Measurements from ENCODE around the gene NPIPB13. TPM values are rescaled to one million over a fixed set of nuclear protein-coding genes. Genes with fewer than 3 reads are reported as not detected.

The NPIPB13 gene
- total RNA-seq, 1 donor from 2014 or later = 27.6 TPM

Other genes with a start within 250 kb of the NPIPB13 start
- 6.4 TPM for gene DOC2A, start 237.5 kb downstream of the NPIPB13 start, total RNA-seq
- gene C16orf92, start 225.3 kb downstream of the NPIPB13 start, total RNA-seq = not detected
- not detected for gene TLCD3B, start 217.2 kb downstream of the NPIPB13 start, total RNA-seq
- 733 TPM for gene ALDOA, start 182.7 kb downstream of the NPIPB13 start, total RNA-seq
- 68.9 TPM for gene PPP4C, start 172.5 kb downstream of the NPIPB13 start, total RNA-seq
- 1.6 TPM for gene TBX6, start 156.6 kb downstream of the NPIPB13 start, total RNA-seq
- gene YPEL3, start 152.3 kb downstream of the NPIPB13 start, total RNA-seq = 113 TPM
- 14.4 TPM for gene GDPD3, start 134.9 kb downstream of the NPIPB13 start, total RNA-seq
- gene MAPK3, start 125.3 kb downstream of the NPIPB13 start, total RNA-seq = 84.6 TPM
- gene CORO1A, start 64.9 kb downstream of the NPIPB13 start, total RNA-seq = 76.3 TPM
- gene BOLA2B, start 54.8 kb downstream of the NPIPB13 start, total RNA-seq = 51.7 TPM
- gene SLX1A, start 54.6 kb downstream of the NPIPB13 start, total RNA-seq = 28.6 TPM
- gene SULT1A3, start 49.2 kb downstream of the NPIPB13 start, total RNA-seq = 23.1 TPM
- gene CD2BP2, start 106.8 kb upstream of the NPIPB13 start, total RNA-seq = 52.3 TPM
- 36.9 TPM for gene TBC1D10B, start 122.0 kb upstream of the NPIPB13 start, total RNA-seq
- not detected for gene MYL11, start 126.3 kb upstream of the NPIPB13 start, total RNA-seq
- gene SEPTIN1, start 134.1 kb upstream of the NPIPB13 start, total RNA-seq = 6.0 TPM
- gene ZNF48, start 146.9 kb upstream of the NPIPB13 start, total RNA-seq = 6.2 TPM
- gene ZNF771, start 159.1 kb upstream of the NPIPB13 start, total RNA-seq = 3.8 TPM
- 19.1 TPM for gene DCTPP1, start 181.6 kb upstream of the NPIPB13 start, total RNA-seq
- gene SEPHS2, start 197.4 kb upstream of the NPIPB13 start, total RNA-seq = 54.6 TPM
- 127 TPM for gene ITGAL, start 224.3 kb upstream of the NPIPB13 start, total RNA-seq